GF-D8 (cell line): ENCODE results near the gene METTL25B.

Experiments
- DNase-seq: peaks from one replicate; lab custom pipeline; 2025; lab: John Stamatoyannopoulos, UW

Gene METTL25B

DNA sequence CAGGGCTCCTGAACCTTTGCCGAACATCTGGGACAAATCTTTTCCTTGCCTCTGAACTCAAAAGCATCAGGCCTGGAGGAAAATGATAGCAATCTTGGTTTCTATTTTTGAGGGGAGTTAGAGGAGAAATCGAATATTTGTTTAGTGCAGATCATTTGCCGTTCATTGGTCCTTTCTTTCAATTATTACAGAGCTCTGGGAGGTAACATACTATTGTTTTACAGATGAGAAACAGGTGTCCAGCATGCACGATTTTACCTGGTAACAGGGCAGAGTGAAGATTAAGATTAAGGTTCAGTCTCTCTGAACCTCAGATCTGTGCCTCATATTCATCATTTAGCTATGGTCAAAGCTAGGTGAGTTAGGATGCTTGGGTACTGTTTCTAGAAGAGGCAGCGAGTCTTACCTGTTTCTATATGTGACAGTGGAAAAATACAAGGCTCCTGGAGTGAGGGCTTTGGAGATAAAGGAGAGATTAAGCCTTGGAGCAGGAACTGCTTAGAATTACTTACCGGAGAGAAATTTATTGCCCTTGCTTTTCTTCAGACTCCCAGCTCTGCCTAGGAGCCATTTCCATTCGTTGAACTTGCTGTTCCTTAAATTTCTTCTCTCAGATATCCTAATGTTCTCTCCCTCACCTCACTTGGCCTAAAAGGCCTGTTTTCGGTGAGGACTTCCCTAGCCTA lies 40.5 kb downstream of the METTL25B start:
- no peak for DNase-seq

DNA sequence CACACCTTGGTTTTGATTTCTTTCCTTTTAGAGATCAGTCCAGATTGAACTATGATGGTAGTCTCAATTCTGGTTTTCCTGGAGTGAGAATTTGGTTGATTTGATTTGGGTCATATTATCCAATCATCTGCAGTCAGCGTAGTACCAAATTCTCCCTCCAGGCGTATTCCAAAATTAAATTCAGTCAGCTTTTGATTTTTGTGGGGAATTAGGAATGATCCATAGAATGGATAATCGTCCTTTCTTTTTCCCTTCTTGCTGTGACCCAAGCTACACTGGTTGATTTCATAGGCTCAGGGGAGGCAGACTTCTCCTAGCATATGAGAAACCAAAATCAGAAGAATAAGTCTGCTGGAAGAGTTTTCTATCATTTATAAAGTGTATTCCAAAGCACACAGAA lies 44.0 kb downstream of the METTL25B start:
- DNase-seq, result no peak

DNA sequence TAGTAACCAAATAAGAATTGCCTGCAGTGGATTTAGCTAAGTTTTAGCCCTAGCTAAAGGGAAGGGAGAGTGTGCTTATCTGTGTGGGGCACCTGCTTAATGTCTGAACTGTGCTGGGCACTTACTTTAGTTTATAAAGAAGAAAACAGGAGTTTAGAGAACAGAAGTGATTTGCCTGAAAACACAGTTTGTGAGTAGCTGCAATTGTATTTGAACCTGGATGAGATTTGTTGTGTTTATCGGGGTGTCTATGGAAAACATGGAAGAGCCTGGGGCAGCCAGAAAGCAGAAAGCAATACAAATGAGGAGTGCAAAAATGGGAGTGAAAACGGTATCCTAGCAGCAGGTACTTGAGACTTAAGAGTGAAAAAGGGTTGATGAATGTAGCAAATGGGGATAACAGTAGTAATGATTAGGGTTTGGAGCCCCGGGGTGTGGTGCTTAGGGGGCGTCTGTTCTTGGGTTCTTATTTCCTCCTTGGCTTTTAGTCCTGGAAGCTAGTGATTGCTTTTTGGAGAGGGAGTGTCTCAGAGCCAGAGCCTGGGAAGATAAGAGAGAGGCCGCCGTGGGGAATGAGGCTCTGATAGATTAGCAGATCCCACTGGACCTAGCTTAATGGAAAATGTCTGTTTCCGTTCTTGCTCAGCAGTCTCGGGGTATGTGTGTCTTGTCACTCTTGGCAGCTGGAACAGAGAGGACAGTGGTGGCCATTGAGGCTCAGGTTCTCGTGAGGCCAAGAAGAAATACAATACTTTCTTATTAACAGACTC lies 44.6 kb downstream of the METTL25B start:
- DNase-seq, result no peak

DNA sequence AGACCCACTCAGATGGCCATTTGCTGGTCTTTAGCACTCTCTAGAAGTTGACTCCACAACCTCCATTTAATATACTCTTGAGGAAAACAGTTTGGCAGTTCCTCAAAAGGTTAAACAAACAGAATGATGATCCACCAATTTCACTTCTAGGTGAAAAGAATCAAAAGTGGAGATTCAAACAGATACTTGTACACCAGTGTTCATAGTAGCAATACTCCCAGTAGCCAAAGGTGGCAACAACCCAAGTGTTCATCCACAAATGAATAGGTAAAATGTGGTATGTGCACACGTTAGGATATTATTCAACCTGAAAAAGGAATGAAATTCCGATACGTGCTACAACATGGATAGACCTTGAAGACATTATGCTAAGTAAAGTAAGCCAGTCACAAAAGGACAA lies 45.3 kb downstream of the METTL25B start:
- DNase-seq, result no peak

DNA sequence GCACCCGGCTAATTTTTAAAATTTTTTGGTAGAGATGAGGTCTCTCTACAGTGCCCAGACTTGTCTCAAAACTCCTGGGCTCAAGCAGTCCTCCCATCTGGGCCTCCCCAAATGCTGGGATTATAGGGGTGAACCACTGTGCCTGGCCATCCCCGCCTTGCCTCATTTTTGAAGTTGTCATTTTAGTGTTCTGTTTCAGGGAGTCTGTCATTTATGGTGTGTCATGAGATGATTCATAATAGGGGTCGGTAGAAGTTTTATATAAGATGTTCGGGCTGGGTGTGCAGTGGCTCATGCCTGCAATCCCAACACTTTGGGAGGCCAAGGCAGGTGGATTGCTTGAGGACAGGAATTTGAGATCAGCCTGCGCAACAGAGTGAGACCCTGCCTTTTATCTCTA lies 47.5 kb downstream of the METTL25B start:
- no peak for DNase-seq

DNA sequence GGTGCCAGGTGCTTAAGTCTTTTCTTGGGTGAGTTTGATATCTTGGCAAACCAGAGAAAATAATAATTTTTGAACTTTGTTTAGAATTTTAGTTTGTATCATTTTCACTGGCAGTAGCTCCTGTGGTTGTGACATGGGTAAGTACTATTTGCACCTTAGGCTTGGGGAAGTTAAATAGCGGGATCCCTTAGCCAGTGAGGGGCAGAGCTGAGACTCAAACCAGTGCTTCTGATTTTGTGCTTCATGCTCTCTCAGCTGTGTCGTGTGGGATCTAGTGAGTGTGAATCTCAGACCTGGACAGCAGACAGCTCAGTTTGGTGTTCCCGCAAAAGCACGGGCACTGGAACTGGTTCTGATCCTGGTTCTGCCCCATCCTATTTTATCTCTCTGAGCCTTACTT lies 48.7 kb downstream of the METTL25B start:
- no peak for DNase-seq

DNA sequence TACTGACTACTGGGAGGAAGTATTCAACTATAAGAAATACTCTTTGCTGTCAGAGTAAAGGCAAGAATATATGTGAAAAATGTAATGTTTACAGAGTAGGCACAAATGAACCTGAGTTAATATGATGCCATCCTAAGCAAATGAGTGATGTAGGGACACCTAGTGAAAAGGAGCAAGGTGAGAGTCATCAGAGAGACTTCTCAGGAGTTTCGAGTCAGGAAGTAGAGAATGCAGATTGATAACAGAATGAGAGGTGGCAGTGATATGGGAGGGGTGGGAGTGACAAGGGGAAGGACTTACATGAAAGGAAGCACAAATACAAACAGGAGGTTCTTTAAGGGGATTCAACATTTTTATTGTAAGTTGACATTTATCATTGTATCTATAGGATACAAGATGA lies 49.3 kb downstream of the METTL25B start:
- DNase-seq, result no peak

DNA sequence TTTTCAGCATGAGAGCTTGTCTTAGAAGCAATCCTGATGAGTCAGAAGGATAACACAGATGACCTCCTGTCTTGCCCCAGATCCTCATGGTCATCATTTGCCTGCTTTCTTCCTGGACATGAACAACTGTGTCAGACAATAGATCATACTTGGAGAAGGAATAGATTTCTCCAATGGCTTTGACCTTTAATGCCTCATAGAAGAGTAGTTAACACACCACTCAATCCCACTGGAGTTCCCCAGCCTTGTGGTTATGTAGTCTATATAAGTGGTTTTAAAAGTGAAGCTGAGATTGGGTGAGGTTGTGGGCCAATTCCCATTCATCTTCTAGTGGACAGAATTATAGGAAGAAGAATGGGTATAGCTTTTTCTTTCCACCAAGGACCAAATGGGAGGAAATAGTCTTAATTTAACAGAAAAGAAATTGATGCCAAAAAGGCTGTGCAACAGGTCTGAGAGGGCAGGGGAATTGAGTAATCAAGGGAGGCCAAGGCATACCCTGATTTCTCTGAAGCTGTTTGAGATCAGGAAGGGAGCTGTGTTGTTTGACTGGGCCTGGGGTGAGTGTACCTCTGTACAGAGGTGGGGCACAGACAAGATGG lies 53.4 kb downstream of the METTL25B start:
- DNase-seq, result no peak

DNA sequence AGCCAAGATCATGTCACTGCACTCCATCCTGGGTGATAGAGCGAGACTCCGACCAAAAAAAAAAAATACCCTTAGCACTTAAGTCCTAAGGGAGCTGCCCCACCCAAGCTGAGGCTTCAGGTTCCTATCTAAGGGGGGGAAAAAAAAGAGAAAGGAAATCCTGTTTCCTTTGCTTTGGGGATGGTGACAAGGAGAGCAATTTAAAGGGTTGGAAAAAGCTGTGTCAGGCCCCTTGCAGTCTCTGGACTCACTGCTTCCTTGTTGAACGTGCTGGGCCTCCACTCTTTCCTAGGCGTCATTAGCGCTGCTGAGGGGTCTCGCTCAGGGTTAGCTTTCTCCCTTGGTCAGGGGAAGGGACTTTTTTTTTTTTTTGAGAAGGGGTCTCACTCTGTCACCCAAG lies 57.2 kb downstream of the METTL25B start:
- DNase-seq, result no peak
